H7 (cell line): Measurements from ENCODE around the gene LRPAP1. TPM values are rescaled to one million over a fixed set of nuclear protein-coding genes. Genes with fewer than 3 reads are reported as not detected.

ENCODE experiments used
- DNase-seq: peaks from one replicate; pipeline ENCODE4 v3.0.0; 2012
- H3K27me3 ChIP-seq: 2 replicates; pipeline ENCODE4 v1.6.0; 2011; ENCODE audit warnings: mild to moderate bottlenecking, low read length; ENCODE audit not compliant: control insufficient read depth, insufficient read depth
- H3K36me3 ChIP-seq: replicated peaks from 2 replicates; pipeline ENCODE4 v1.5.1; 2011; ENCODE audit warnings: low read length; ENCODE audit not compliant: control insufficient read depth, insufficient read depth
- H3K4me3 ChIP-seq: 2 replicates; pipeline ENCODE4 v1.5.1; 2011; ENCODE audit warnings: low read depth, mild to moderate bottlenecking, control low read depth, low read length, moderate library complexity; ENCODE audit not compliant: insufficient read depth
- total RNA-seq: library from RNA; depleted of rRNA; stranded (reverse); fragments of >200 nt; shearing (Covaris generic); gene quantifications from 2 replicates; pipeline ENCODE4 v1.2.3, GENCODE V29; 2014

LRPAP1 gene
- total RNA-seq, 1 experiment from 2014 or later: 101 TPM

DNA sequence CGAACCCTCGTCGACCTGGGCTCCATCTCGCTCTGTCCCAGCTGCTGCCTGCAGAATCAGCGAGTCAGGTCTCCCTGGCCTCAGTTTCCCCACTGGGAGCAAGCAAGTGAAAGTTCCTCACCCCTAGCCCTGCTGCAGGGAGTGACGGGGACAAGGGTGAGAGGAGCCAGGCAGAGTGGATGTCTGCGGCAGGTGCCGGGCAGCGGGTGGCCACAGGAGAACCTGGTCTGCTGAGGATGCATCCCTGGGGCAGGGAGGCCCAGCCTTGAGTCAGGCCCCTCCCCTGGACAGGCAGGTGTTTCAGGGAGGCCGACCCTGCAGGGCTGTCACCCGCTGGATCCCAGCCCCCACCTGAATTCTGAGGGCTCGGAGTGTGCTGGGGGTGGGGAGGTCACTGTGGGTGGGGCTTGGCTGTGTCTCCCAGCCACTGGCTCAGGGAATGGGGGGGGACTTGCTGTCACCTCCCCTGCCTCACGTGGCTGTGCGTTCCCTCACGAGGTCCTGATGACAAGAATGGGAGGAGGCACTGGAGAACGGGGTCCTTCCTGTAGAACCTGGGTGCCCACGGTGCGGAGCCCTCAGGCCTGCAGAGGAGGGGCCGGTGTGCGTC lies 33.2 kb downstream of the LRPAP1 start:
- Histone ChIP-seq H3K27me3 (peaks cover 10% of the 10 kb centered on the region), H3K36me3 (peaks cover 1% of the 10 kb centered on the region; the same call in 1 of the 2 replicates), H3K4me3 (no peak overlapping the region)
- no peak for DNase-seq

DNA sequence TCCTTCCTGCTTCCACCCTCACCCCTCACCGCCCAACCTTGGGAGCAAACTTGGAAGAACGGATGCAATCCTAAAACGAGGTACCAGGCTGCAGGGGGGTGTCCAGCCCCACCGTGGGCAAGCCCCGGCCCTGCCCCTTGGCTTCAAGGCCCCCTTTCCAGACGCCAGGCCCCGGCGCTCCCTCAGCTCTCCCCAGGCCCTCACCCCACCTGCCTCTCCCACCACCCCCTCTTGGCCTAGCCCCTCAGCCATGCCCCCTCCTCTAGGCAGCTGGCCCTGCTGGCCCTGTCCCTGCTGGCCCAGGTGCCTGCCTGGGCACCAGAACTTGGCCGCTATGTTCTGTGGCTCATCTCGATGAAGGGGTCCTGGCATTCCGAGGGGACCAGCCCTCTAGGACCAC lies 33.8 kb downstream of the LRPAP1 start:
- no peak for DNase-seq
- H3K4me3 ChIP-seq: no peak overlapping the region

DNA sequence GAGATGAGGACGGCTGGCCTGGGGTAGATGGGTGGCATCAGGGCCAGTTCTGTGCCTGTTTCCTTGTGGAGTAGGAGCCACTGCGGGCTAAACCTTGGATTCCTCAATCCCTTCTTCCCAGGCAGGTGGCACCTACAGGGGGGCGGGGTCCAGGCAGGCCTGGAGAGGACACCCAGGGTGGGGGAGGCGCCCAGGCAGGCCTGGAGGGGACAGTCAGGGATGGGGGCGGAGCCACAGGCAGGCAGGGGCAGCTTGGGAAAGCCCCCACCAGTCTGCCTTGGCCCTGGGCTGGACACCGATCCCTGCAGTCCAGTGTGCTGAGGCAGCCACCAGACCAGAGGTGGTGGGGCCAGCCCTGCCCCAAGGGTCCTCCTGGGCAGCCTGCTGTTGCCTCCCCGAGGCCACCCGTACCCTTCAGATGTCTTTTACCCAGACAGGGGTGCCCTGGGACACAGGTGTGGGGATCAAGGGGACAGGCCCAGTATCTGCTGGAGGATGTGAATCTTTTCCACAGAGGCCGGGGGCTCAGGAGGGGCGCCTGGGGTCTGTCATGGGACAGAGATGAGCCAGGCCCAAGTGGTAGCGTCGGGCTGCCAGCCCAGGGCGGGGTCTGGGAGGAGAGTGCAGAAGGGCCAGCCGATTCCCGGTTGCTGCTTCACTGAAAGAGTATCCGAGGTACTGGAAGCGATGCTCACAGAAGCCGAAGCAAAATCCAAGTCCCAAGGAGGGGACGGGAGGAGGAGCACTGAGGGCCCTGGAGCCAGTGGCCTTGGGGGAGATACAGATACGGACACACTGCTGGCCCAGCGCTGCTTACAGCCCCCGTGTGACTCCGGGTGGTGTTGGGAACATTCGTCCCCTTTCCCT lies 34.5 kb downstream of the LRPAP1 start:
- DNase-seq: peak; percentile 83
- H3K4me3 ChIP-seq: no peak overlapping the region
- peaks cover 14% of the 10 kb centered on the region for H3K27me3 ChIP-seq
- H3K36me3 ChIP-seq: peaks cover 1% of the 10 kb centered on the region; the same call in 1 of the 2 replicates

More for the DNA sequence above, 33.8 kb downstream of the LRPAP1 start:
- H3K36me3 ChIP-seq: peaks cover 1% of the 10 kb centered on the region; the same call in 1 of the 2 replicates
- H3K27me3 ChIP-seq: peaks cover 14% of the 10 kb centered on the region

DNA sequence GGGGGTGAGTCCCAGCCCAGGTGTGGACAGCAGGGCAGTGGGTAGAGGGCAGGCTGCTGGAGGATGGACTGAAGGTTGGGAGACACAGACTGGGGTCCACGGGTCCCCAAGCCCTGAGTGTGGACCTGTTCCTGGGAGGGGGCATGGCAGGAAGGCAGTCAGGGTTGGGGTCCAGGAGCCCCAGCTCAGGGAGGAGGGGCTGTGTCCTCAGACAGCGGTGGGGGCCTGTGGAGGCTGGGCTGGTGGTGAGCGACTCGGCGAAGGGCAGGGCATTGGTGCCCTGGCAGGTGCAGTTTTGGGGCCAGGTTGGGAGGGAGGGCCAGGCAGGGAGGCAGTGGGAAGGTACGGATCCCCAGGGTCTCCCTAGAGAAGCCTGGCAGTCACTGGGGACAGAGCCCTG lies 35.1 kb downstream of the LRPAP1 start:
- no peak for DNase-seq
- peaks cover 20% of the 10 kb centered on the region for H3K27me3 ChIP-seq
- no peak overlapping the region for H3K4me3 ChIP-seq
- no peaks in the 10 kb centered on the region for H3K36me3 ChIP-seq

DNA sequence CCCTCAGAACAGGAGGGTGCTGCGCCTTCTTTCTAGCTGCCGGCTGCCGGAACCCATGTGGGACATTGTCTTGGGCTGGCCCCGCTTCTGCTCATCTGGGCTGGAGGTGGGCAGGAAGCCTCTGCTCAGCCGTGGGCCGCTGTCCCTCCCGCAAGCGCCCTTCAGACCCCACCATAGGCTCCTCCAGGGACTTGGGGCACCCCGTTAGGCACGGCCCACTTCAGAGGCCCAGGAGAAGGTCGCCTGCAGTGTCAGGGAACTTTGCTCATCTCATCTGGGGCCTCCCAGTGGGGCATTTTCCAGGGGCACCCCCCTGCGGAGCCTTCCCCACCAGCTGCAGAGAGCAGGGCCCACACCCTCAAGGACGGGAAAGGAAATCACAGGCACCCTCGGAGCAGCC lies 36.2 kb downstream of the LRPAP1 start:
- no peak for DNase-seq
- Histone ChIP-seq H3K27me3 (peaks cover 30% of the 10 kb centered on the region), H3K4me3 (no peak overlapping the region)

DNA sequence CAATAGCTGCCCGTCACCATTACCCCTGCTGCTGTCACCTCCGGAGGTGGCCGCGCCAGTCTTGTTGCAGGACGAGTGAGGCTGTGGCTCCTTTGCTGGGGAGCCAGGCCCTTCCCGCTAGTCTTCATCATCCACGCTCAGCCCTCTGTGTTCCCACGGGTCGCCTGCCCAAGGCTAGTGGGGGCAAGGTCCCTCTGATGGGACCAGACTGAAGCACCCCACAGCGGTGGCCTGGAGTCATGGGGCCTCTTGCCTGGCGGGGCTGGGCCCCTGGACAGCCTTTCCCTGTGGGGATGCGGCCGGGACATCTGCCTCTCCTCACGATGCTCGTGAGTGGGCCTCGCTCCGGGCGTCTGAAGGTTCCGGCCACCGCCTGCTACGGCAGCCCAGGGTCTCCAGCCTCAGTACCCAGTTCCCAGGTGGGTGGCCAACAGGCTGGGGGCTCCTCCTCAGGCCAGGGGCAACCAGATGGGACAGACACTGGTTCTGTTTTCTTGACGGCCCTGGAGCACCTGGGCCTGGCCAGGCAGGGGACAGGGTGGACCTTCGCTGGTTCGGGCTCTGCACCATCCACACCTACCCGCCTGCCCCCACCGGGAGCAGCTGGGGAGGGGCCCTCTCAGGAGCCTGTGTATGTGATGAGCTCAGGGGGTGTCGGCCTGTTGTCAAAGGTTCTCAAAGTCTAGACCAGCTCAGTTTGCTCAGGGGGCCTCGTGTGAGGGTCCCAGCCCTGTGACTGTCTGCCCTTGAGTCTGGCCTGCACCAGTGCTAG lies 36.8 kb downstream of the LRPAP1 start:
- Histone ChIP-seq H3K4me3 (no peak overlapping the region), H3K27me3 (peaks cover 31% of the 10 kb centered on the region), H3K36me3 (no peaks in the 10 kb centered on the region)
- no peak for DNase-seq

More for the DNA sequence above, 36.2 kb downstream of the LRPAP1 start:
- H3K36me3 ChIP-seq: no peaks in the 10 kb centered on the region

DNA sequence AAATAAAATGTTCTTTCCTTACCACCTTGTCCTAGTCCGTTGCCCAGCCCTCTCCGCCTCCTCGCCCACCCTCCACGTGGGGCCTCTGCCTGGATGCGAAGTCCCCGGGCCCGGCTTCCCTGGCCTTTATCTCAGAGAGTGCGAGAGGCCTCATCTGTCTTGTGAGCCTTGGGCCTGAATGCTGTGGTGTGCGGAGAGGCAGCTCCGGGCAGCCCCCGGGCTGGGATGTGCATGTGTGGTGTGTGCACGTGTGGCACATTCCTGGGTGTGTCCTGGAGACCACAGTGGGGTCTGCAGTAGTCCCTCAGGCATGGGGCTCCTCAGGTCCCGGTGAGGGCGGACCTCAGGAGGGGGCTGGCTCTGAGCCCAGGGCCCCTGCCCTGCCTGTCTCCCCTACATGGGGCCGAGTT lies 37.8 kb downstream of the LRPAP1 start:
- peaks cover 33% of the 10 kb centered on the region for H3K27me3 ChIP-seq

DNA sequence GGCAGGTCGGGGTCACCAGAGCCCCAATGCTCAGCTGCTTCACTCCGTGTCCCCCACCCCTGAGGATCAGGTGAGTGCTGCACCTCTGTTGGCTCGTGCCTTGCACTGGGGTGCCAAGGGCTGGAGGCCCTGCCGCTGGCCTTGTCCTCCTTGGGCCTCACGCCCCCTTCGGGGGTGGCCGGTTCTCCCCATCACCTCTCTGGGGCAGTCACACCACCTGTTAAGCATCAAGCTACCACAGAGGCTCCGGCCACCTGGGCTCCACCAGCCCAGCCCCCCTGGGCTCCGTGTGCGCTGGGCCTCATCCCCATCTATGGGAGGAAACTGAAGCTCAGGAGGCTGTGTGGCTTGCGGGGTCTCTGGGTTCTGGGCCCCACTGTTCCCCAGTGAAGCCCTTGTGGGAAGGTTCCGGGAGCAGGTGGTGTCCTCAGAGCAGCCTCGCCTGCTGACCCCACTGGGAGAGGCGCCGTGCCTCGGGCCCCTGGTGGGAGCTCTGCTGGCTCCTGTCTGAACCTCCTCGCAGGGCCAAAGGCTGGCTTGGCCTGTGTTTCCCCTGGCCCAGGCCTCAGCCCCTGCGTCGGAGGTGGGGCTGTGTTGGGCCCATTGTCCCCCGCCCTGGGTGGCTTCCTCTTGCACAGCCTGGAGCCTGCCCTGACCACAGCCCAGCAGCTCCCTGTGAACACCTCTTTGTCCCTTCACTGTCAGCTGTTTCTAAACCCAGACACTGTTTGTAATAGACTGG lies 38.3 kb downstream of the LRPAP1 start:
- Histone ChIP-seq H3K4me3 (no peak overlapping the region), H3K36me3 (no peaks in the 10 kb centered on the region), H3K27me3 (peaks cover 35% of the 10 kb centered on the region)
- no peak for DNase-seq

More for the DNA sequence above, 37.8 kb downstream of the LRPAP1 start:
- DNase-seq: peak; percentile 80
- no peaks in the 10 kb centered on the region for H3K36me3 ChIP-seq
- H3K4me3 ChIP-seq: no peak overlapping the region

DNA sequence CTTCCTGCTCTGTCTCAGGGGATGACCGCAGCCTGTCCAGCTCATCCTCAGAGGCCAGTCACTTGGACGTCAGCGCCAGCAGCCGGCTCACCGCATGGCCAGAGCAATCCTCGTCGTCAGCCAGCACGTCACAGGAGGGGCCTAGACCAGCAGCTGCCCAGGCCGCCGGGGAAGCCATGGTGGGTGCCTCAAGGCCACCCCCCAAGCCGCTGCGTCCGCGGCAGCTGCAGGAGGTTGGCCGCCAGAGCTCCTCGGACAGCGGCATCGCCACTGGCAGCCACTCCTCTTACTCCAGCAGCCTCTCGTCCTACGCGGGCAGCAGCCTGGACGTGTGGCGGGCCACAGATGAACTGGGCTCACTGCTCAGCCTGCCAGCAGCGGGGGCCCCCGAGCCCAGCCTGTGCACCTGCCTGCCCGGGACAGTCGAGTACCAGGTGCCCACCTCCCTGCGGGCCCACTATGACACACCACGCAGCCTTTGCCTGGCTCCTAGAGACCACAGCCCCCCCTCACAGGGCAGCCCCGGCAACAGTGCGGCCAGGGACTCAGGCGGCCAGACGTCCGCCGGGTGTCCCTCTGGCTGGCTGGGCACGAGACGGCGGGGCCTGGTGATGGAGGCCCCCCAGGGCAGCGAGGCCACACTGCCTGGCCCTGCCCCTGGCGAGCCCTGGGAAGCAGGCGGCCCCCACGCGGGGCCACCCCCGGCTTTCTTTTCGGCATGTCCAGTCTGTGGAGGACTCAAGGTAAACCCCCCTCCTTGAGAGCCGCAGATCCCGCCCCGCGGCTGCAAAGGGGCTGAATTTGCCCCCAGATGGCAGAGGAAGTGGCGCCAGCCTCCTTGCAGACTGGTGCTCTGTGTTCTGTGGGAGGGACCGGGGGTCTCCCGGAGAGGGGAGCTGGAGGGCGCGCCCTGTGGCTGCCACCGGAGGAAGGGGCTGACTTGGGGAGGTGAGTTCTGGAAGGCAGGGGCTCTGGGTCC lies 39.2 kb downstream of the LRPAP1 start:
- DNase-seq: no peak
- Histone ChIP-seq H3K4me3 (no peak overlapping the region), H3K36me3 (no peaks in the 10 kb centered on the region), H3K27me3 (peaks cover 39% of the 10 kb centered on the region)

DNA sequence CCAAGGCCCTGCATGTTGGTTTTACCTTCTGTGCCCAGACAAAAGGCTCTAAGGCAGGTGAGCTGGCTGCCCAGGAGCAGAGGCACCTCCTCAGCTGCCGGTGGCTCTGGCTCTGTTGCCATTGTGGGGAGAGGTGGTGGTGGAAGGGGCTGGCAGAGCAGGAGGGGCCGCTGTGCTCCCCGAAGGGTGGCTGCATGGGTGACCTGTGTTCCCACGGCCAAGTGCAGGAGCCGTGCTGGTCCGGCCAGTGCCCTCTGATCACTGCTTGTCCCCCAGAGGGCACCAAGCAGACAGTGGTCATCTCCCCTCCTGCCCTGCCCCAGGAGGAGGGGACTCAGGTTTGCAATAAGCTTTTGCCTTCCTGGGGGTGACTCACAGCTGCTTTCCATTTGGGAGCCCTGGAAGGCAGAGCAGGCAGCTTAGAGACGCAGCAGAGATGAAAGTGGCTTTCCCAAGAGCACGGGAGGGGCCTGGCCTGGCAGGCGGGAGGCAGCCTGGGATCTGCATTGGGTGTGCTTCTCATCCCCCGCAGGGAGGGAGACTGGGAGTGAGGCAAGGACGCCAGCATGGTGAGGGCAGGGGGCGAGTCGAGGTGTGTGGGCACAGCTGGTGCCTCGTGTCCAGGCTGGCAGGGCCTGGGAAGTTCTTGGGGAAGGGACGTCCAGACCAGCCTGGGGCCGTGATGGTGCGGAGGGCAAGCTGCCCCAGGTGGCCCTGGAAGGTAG lies 40.4 kb downstream of the LRPAP1 start:
- Histone ChIP-seq H3K4me3 (no peak overlapping the region), H3K27me3 (peaks cover 42% of the 10 kb centered on the region), H3K36me3 (no peaks in the 10 kb centered on the region)
- no peak for DNase-seq

DNA sequence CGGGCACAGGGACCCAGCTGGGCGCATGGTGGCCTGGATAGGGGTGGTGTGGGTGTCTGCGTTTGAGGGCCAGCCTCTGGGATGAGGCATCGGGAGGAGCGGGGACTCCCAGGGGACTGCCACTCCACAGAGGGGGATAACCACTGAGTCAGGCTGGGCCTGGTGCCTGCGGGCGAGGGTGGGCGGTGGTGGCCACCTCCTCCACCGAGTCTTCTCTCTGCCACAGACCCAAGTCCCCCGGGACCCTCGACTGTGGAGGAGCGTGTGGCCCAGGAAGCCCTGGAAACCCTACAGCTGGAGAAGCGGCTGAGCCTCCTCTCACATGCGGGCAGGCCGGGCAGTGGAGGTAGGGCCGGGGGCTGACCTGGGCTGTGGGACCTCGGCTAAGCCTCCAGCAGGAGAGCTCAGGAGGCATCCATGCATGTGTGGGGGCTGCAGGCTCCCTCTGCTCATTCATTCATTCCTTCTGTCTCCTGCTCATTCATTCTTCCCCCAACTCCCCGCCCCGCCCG lies 42.7 kb downstream of the LRPAP1 start:
- Histone ChIP-seq H3K27me3 (peaks cover 35% of the 10 kb centered on the region), H3K4me3 (no peak overlapping the region), H3K36me3 (no peaks in the 10 kb centered on the region)
- DNase-seq: peak; percentile 86

DNA sequence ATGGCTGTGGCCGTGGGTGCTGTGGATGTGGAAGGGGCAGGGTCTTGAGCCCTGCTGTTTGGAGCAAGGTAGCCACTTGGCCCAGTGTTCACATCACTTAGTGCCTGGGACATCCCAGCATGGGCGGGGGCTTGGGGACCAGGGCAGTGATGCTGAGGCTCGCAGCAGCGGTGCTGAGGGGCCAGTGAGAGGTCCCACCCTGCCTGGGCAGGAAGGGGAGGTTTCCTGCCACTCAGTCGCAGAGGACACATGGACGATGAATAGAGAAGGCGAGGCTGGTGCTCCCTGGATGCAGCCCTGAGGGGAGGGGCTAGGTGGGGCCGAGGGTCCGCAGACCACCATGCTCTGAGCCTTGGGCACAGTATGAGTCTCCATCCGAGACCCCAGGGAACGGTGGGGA lies 43.4 kb downstream of the LRPAP1 start:
- DNase-seq: no peak
- Histone ChIP-seq H3K27me3 (peaks cover 32% of the 10 kb centered on the region), H3K4me3 (no peak overlapping the region), H3K36me3 (no peaks in the 10 kb centered on the region)
